Keratinocyte (primary cell): ENCODE data around the gene KIR3DL2.

Source experiments
- EZH2 ChIP-seq: IDR thresholded peaks from one replicate; pipeline ENCODE4 v1.6.1; 2012; ENCODE audit warnings: inconsistent platforms, mild to moderate bottlenecking, low read length, moderate library complexity
- TF ChIP-seq, protein P1 (sequence below), 3 experiments: IDR thresholded peaks in 1 of 3; conservative IDR thresholded peaks in 1 of 3; optimal IDR thresholded peaks in 1 of 3; 2 replicates in 2 of 3; 3 replicates in 1 of 3; pipeline versions ENCODE3 to v1.5.1; 2011; ENCODE audit warnings: low read length in 3 of 3, mild to moderate bottlenecking in 3 of 3, moderate library complexity in 2 of 3, control low read depth in 1 of 3, inconsistent platforms in 1 of 3; ENCODE audit not compliant: insufficient read depth in 2 of 3; ENCODE audit errors: extremely low read depth in 1 of 3

- TF ChIP-seq, protein P1, sequence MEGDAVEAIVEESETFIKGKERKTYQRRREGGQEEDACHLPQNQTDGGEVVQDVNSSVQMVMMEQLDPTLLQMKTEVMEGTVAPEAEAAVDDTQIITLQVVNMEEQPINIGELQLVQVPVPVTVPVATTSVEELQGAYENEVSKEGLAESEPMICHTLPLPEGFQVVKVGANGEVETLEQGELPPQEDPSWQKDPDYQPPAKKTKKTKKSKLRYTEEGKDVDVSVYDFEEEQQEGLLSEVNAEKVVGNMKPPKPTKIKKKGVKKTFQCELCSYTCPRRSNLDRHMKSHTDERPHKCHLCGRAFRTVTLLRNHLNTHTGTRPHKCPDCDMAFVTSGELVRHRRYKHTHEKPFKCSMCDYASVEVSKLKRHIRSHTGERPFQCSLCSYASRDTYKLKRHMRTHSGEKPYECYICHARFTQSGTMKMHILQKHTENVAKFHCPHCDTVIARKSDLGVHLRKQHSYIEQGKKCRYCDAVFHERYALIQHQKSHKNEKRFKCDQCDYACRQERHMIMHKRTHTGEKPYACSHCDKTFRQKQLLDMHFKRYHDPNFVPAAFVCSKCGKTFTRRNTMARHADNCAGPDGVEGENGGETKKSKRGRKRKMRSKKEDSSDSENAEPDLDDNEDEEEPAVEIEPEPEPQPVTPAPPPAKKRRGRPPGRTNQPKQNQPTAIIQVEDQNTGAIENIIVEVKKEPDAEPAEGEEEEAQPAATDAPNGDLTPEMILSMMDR (optimal IDR thresholded peaks at IDR 0.05 in 1 of 3, IDR thresholded peaks at IDR 0.05 in 1 of 3, conservative IDR thresholded peaks at IDR 0.05 in 1 of 3; ENCODE audit: extremely low read depth in 1 of 3, insufficient read depth in 2 of 3, low read length in 3 of 3): no peak
- TF ChIP-seq EZH2: no peak
Measured at GRCh38 chr19:54905803-54906511, 55.7 kb downstream of the KIR3DL2 start, which contains the start of gene NCR1.
